HUES64 (cell line): ENCODE results near the gene UBA6.
A peak's percentile ranks its signal among the peaks of the same experiment; 100 is the strongest.
"Not testable (repeated sequence)": the region's sequence is repeated elsewhere in the genome, so short reads cannot be mapped to it uniquely, and the experiment has no call there.

Experiments
- H3K27ac ChIP-seq: 2 replicates; pipeline ENCODE4 v1.7.0; 2013; ENCODE audit warnings: low read depth, low read length, inconsistent platforms
- H3K27me3 ChIP-seq: 2 replicates; pipeline ENCODE4 v1.6.1; 2013; ENCODE audit warnings: mild to moderate bottlenecking, low read length; ENCODE audit not compliant: insufficient read depth
- H3K36me3 ChIP-seq: 2 replicates; pipeline ENCODE4 v1.6.1; 2013; ENCODE audit warnings: mild to moderate bottlenecking, low read length; ENCODE audit not compliant: insufficient read depth
- H3K4me1 ChIP-seq: 2 replicates; pipeline ENCODE4 v1.6.1; 2013; ENCODE audit warnings: mild to moderate bottlenecking, low read length, moderate library complexity; ENCODE audit not compliant: insufficient read depth
- H3K4me3 ChIP-seq: 2 replicates; pipeline ENCODE4 v1.5.1; 2013; ENCODE audit warnings: mild to moderate bottlenecking, low read length, moderate library complexity
- H3K9ac ChIP-seq: 2 replicates; pipeline ENCODE4 v1.6.1; 2013; ENCODE audit warnings: mild to moderate bottlenecking, low read depth, low read length
- H3K9me3 ChIP-seq: 2 replicates; pipeline ENCODE4 v1.6.1; 2013; ENCODE audit warnings: low read depth, low read length; ENCODE audit not compliant: insufficient read depth
- WGBS: fragments of 150-250, 120-280 bp; methylation state at CpG from one replicate; pipeline ENCODE4 v1.1.7; 2013; ENCODE audit warnings: missing lambda C conversion rate; 5-methylcytosine and 5-hydroxymethylcytosine counted together

The UBA6 gene

GRCh38 chr4:67713529-67714247, 12.7 kb upstream of the UBA6 start:
- Histone ChIP-seq H3K27me3 (no peaks in the 10 kb centered on the region), H3K9ac (no peak overlapping the region), H3K9me3 (no peaks in the 10 kb centered on the region), H3K4me1 (peaks cover 29% of the 10 kb centered on the region), H3K27ac (no peak overlapping the region), H3K36me3 (no peaks in the 10 kb centered on the region), H3K4me3 (no peak overlapping the region)
- WGBS, result 85% methylated on average over 12 of the region's 12 CpGs

DNA sequence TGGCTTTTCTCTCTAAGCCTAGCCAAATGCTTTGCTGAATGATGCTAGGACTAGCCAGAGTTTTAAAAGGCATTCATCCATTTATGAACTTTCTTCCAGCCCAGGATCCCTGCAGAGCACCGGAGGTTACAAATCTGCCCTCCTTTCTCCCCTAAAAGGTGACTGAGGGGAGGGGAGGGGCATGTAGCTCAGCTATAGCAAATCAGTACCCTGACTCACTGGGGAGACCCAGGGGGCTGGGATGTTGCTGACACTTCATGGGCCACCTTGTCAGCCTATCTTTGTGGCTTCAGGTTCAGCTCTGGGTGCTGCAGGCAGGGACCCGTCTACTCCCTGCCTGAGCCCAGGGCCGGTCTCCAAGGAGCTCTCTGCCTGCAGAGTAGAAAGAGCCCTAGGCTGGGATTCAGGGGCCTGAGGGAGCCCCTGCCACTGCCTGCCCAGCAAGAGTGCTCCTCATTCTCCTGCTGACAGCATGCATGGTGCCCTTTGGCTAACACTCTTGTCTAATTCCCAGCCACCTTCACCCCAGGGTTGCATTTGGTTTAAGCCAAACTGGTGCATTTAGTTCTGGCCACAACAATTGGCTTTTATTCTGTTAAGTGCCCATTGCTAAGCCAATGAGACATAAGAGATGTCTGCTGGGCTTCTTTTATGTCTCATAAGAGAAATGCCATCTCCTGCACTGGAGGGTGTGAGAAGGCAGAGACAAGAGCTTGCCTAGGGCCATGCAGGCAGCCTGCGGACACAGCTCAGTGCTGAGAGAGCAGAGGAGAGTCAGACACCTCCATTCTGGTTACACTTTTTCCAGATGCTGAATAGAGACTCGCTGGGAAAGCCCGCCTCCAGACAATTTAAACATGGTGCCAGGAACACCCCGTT, 11.9 kb upstream of the UBA6 start:
- H3K27ac ChIP-seq, result no peak overlapping the region; the same call in 1 of the 2 replicates
- 81% methylated on average over 6 of the region's 7 CpGs for WGBS
- no peaks in the 10 kb centered on the region for H3K36me3 ChIP-seq
- H3K4me3 ChIP-seq, result no peak overlapping the region
- H3K27me3 ChIP-seq, result no peaks in the 10 kb centered on the region
- no peaks in the 10 kb centered on the region for H3K9me3 ChIP-seq
- no peak overlapping the region for H3K9ac ChIP-seq
- H3K4me1 ChIP-seq, result peaks cover 29% of the 10 kb centered on the region

- Histone ChIP-seq H3K27me3 (no peaks in the 10 kb centered on the region), H3K9me3 (no peaks in the 10 kb centered on the region; the same call in 1 of the 2 replicates), H3K36me3 (no peaks in the 10 kb centered on the region), H3K4me3 (no peak overlapping the region), H3K27ac (no peak overlapping the region), H3K4me1 (peaks cover 29% of the 10 kb centered on the region), H3K9ac (no peak overlapping the region)
- 84% methylated on average over 3 of the region's 3 CpGs for WGBS
Measured at GRCh38 chr4:67712000-67712625, 11.2 kb upstream of the UBA6 start.

- H3K4me3 ChIP-seq, H3K36me3 ChIP-seq, H3K9me3 ChIP-seq, H3K9ac ChIP-seq, H3K27me3 ChIP-seq, H3K27ac ChIP-seq: not testable (repeated sequence)
- H3K4me1 ChIP-seq, result peaks cover 15% of the 10 kb centered on the region
- 96% methylated on average over 3 of the region's 3 CpGs for WGBS
Measured at GRCh38 chr4:67706682-67707081, 5.7 kb upstream of the UBA6 start.

- WGBS, result 93% methylated on average over 2 of the region's 2 CpGs
- Histone ChIP-seq H3K4me1 (peaks cover 7% of the 10 kb centered on the region), H3K9me3 (peaks cover 5% of the 10 kb centered on the region; the same call in 1 of the 2 replicates), H3K27me3 (no peaks in the 10 kb centered on the region), H3K27ac (no peak overlapping the region), H3K4me3 (no peak overlapping the region), H3K36me3 (peaks cover 5% of the 10 kb centered on the region; the same call in 1 of the 2 replicates), H3K9ac (no peak overlapping the region)
Measured at GRCh38 chr4:67704843-67705242, 3.9 kb upstream of the UBA6 start.

DNA sequence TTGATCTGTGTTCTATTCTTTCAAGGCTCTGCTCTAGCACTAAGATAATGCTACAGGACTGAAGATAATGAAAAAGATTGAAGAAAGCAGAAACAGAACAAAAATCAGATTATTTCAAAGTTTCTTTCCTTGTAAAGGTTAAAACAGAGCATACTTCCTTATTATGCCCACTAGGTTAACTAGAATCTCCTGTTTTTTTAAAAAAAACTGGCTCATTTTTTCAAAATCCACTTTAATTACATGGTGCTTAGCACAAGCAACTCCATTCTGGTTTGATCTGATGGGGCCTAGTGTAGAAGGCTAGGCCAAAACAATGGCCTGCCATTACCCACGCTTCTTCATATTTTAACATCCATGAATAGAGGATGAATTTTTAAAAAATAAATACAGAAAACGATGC, 1.2 kb upstream of the UBA6 start:
- Histone ChIP-seq H3K9ac (no peak overlapping the region), H3K4me1 (peaks cover 9% of the 10 kb centered on the region), H3K4me3 (peak overlapping the region; percentile 98), H3K9me3 (peaks cover 5% of the 10 kb centered on the region; the same call in 1 of the 2 replicates), H3K27ac (no peak overlapping the region), H3K27me3 (no peaks in the 10 kb centered on the region), H3K36me3 (peaks cover 7% of the 10 kb centered on the region; the same call in 1 of the 2 replicates)
- 90% methylated on average over 1 of the region's 2 CpGs for WGBS

GRCh38 chr4:67701517-67701850, 529 bp upstream of the UBA6 start:
- no peaks in the 10 kb centered on the region for H3K27me3 ChIP-seq
- H3K4me3 ChIP-seq, result peak overlapping the region; percentile 98
- H3K36me3 ChIP-seq, result 0 out of 2 replicates have a peak, but pooled peaks cover 7% of the 10 kb centered on the region
- H3K27ac ChIP-seq, result peak overlapping the region; percentile 47
- peaks cover 9% of the 10 kb centered on the region for H3K4me1 ChIP-seq
- H3K9me3 ChIP-seq, result peaks cover 3% of the 10 kb centered on the region; the same call in 1 of the 2 replicates
- H3K9ac ChIP-seq, result peak overlapping the region; percentile 67; the same call in 1 of the 2 replicates
- WGBS, result 12% methylated on average over 3 of the region's 4 CpGs

DNA sequence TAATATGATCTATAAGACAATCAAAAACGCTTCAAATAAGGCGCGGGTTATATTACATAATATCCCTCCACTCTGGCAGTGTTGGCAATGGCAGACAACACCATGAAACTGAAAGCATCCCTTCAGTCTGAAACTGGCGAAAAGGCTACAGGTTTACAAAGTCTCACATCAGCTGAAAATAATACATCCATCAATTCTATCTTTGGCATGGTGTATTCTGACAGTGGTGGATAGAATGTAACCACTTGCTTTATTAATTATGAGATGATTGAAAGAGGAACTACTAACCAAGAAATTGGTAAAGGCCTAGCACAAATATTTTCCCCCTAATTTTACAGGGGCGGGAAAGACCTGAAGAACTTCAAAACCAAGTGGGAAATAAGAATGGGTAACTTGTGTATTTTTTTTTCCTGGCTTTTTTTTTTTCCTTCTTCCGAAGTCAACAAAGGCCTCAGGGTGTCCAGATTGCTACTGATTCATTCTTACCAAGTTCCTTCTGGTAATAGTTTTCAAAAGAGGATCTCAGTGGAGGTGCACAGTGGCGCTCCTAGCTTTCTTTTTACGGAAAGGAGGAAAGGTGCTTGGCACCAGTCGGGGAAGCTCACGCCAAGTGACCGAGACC, 728 bp downstream of the UBA6 start:
- WGBS, result 33% methylated on average over 9 of the region's 11 CpGs
- no peaks in the 10 kb centered on the region for H3K27me3 ChIP-seq
- no peaks in the 10 kb centered on the region for H3K9me3 ChIP-seq
- peaks cover 19% of the 10 kb centered on the region for H3K36me3 ChIP-seq
- peak overlapping the region; percentile 90 for H3K9ac ChIP-seq
- peak overlapping the region; percentile 74 for H3K27ac ChIP-seq
- peaks cover 9% of the 10 kb centered on the region for H3K4me1 ChIP-seq
- H3K4me3 ChIP-seq, result peak overlapping the region; percentile 98

- Histone ChIP-seq H3K36me3 (peaks cover 24% of the 10 kb centered on the region), H3K4me1 (peaks cover 9% of the 10 kb centered on the region), H3K4me3 (peak overlapping the region; percentile 98), H3K9ac (peak overlapping the region; percentile 90), H3K27me3 (no peaks in the 10 kb centered on the region), H3K27ac (no peak overlapping the region), H3K9me3 (no peaks in the 10 kb centered on the region)
- WGBS, result 92% methylated on average over 18 of the region's 18 CpGs
Measured at GRCh38 chr4:67699603-67700002, 1.4 kb downstream of the UBA6 start.

DNA sequence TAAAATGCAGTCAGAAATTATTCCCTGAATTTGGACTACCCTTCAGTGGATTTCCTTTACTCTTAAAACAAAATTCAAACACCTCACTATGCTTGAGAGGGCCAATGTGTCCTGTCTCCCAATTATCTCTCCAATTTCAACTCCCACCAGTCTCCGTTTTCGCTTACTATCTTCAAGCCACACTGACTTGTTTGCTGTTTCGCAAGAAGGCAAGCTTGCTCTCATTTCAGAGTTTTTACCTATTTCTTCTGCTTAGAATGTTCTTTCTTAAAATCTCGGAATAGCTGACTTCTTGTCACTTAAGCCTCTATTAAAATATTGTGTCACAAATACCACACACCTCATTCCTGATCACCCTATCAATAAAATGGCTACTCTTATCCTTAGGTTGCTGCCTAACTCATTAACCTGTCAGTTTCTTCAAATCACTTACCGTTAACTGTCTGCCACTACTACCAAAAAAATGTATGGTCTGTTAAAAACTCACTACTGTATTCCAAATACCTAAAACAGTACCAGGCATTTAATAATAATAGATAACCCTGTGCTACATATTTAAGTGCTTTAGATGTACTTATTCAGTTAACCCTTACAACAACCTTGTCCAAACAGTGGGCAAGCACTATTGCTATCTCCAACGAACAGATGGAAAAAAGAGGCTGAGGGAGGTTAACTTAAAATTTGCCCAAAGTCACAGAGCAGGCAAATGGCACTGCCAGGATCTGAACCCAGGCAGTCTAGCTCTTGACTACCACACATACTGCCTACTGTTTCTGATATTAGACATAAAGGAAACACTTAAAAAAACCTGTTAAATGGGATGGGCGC, 2.9 kb downstream of the UBA6 start:
- Histone ChIP-seq H3K4me1 (peaks cover 9% of the 10 kb centered on the region), H3K9ac (no peak overlapping the region)
- WGBS, result 91% methylated on average over 7 of the region's 7 CpGs

More for the DNA sequence above, 2.9 kb downstream of the UBA6 start:
- Histone ChIP-seq H3K9me3 (no peaks in the 10 kb centered on the region), H3K27ac (no peak overlapping the region), H3K36me3 (peaks cover 28% of the 10 kb centered on the region), H3K27me3 (no peaks in the 10 kb centered on the region), H3K4me3 (no peak overlapping the region)
